ENCODE data around the gene RGS14.
"Not testable (repeated sequence)": the region's sequence is repeated elsewhere in the genome, so short reads cannot be mapped to it uniquely, and the experiment has no call there.

The RGS14 gene

GRCh38 chr5:177403792-177404640 is 46.3 kb downstream of the RGS14 start:
- DNase-seq, result peak; percentile 33

GRCh38 chr5:177404641-177405179 is 47.0 kb downstream of the RGS14 start:
- no peak for DNase-seq

DNA sequence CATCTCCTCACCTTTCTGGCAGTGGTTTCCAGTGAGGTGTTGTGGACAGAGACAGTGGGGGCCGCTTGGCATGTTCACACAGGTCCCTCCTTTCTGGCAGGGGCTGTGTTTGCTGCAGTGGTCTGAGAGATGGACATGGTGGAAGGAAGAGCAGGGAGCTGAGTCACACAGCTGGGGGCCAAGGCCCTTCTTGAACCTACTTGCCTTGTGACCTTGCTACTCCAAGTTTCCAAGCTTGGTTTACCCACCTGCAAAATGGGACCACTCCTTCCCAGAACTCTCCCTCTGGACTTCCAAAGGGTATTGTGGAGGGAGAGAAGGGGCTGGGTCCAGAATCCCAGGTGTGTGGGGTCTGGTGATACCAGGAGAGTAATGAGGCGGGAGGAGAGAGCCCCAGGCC is 47.6 kb downstream of the RGS14 start:
- no peak for DNase-seq

- DNase-seq, result no peak
These were observed 48.1 kb downstream of the RGS14 start for GRCh38 chr5:177405805-177406204.

DNA sequence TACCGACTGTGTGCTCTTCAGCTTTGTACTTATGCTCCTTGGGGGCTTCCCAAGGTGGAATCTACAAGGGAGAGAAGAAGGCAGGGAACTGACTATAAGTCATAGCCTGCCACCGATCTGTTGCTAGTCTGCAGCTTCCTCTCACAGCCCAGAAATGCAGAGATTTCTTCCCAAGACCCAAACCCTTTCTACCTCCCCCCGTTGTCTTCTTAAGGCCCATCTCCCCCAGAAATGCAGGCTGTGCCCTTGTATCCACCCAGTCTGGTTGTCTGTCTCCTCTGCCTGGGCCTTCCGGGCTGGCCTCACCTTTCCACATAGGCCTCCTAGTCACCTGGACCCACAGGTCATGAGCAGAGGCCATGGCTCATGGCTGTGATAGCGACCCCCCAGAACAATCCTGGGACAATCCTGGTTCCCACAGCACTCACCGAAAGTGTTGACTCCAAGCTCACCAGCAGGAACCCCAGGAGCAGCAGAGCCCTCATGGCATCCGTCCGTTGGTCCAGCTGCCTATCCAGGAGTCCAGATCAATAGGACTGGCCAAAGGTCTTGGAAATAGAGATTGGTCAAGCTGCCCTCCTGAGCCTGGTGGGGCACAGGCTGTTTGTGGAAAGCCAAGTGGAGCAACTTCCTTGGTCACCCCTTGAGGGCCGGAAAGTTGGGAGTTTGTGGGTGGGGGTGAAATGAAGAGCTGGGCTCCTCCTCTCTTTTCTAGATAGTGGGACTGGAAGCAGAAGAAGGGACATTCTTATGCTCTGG is 51.5 kb downstream of the RGS14 start, which contains the start of gene F12:
F12 (minus strand) TSS at position 522 of the 759 bp plus-strand sequence; CDS start at position 485, 37 bp downstream.
- no peak for DNase-seq

- no peak for DNase-seq
These were observed 52.9 kb downstream of the RGS14 start for GRCh38 chr5:177410575-177410974.

- no peak for DNase-seq
These were observed 55.0 kb downstream of the RGS14 start for GRCh38 chr5:177412603-177413233.

DNA sequence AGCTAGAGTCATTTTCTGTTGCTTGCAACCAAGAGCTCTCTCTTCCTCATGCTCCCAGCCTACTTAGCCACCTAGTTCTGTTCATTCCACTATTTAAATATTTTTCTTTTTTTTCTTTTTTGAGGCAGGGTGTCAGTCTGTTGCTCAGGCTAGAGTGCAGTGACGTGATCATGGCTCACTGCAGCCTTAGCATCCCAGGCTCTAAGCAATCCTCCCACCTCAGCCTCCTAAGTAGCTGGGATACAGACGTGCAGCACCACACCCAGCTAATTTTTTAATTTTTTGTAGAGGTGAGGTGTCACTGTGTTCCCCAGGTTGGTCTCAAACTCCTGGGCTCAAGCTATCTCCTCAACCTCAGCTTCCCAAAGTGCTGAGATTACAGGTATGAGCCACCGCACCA is 56.8 kb downstream of the RGS14 start:
- DNase-seq, result no peak

GRCh38 chr5:177417081-177417480 is 59.4 kb downstream of the RGS14 start:
- DNase-seq, result not testable (repeated sequence)

DNA sequence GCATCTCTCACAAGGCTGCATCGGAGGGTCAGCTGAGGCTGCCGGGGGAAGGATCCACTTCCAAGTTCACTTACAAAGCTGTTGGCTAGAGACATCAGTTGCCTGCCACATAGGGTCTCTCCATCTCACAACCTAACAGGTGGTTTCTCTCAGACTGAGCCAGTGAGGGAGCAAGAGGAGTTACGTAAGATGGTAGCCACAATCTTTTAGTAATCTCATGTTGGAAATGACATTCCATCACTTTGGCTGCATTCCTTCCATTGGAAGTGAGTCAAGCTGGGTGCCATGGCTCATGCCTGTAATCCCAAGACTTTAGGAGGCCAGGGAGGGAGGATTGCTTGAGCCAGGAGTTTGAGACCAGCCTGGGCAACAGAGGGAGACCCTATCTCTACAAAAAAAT is 61.3 kb downstream of the RGS14 start:
- DNase-seq, result no peak

DNA sequence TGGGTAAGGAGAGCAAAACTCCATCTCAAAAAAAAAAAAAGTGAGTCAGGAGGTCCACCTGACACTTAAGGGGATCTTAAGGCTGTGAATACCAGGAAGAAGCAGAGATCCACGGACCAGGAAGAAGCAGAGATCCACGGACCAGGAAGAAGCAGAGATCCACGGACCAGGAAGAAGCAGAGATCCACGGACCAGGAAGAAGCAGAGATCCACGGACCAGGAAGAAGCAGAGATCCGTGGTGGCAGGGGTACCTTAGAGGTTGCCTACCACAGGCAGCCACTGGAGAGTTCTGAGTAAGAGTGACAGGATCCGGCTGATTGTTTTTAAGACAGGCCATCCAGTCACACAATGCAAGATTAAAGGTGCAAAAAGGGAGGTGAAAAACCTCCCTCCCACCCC is 62.7 kb downstream of the RGS14 start:
- DNase-seq, result not testable (repeated sequence)

- DNase-seq, result no peak
These were observed 63.5 kb downstream of the RGS14 start for GRCh38 chr5:177421062-177421798.

Data from NCI-H2171 (cell line).